SK-N-DZ (cell line): ENCODE data around the gene CRYAA. TPM values are rescaled to one million over a fixed set of nuclear protein-coding genes. Genes with fewer than 3 reads are reported as not detected.
"Not testable (repeated sequence)": the region's sequence is repeated elsewhere in the genome, so short reads cannot be mapped to it uniquely, and the experiment has no call there.

Experiments
- DNase-seq: peaks from one replicate; pipeline ENCODE4 v3.0.0-alpha.2; 2015; ENCODE audit warnings: low spot score
- polyA plus RNA-seq, 2 experiments: library from polyadenylated mRNA; depleted of rRNA; stranded (reverse); fragments of >200 nt; gene quantifications; 2 replicates each; pipeline ENCODE4 v1.2.3, GENCODE V29; 2014

Gene CRYAA
- not detected in 2 replicates for polyA plus RNA-seq (2014; cell fraction: cytosol; rRNA removed)
- polyA plus RNA-seq (2014; cell fraction: nucleus; rRNA removed) = not detected in 2 replicates

- not testable (repeated sequence) for DNase-seq
These were observed at the start of gene CRYAA for GRCh38 chr21:43168708-43169107. CRYAA (plus strand) TSS chr21:43169008; CDS start chr21:43169100, 92 bp downstream.

- not testable (repeated sequence) for DNase-seq
These were observed 38.7 kb upstream of the CRYAA start for GRCh38 chr21:43130094-43130493.

- DNase-seq = not testable (repeated sequence)
These were observed 34.3 kb upstream of the CRYAA start for GRCh38 chr21:43134520-43134919.

- not testable (repeated sequence) for DNase-seq
These were observed 29.9 kb upstream of the CRYAA start for GRCh38 chr21:43138944-43139343.

GRCh38 chr21:43141407-43141806, 27.4 kb upstream of the CRYAA start:
- not testable (repeated sequence) for DNase-seq

GRCh38 chr21:43146637-43147036, 22.2 kb upstream of the CRYAA start:
- not testable (repeated sequence) for DNase-seq

GRCh38 chr21:43147999-43148398, 20.8 kb upstream of the CRYAA start:
- DNase-seq = not testable (repeated sequence)

GRCh38 chr21:43149344-43149743, 19.5 kb upstream of the CRYAA start:
- not testable (repeated sequence) for DNase-seq

- DNase-seq = not testable (repeated sequence)
These were observed 15.2 kb upstream of the CRYAA start for GRCh38 chr21:43153601-43154000.

- not testable (repeated sequence) for DNase-seq
These were observed 9.3 kb upstream of the CRYAA start for GRCh38 chr21:43159279-43160175.

GRCh38 chr21:43161826-43162707, 6.7 kb upstream of the CRYAA start:
- not testable (repeated sequence) for DNase-seq

GRCh38 chr21:43162708-43163205, 6.1 kb upstream of the CRYAA start:
- DNase-seq = not testable (repeated sequence)

GRCh38 chr21:43164823-43165222, 4.0 kb upstream of the CRYAA start:
- not testable (repeated sequence) for DNase-seq

- not testable (repeated sequence) for DNase-seq
These were observed 3.1 kb upstream of the CRYAA start for GRCh38 chr21:43165734-43166133.

GRCh38 chr21:43169230-43169886, 550 bp downstream of the CRYAA start:
- DNase-seq = not testable (repeated sequence)

- not testable (repeated sequence) for DNase-seq
These were observed 1.1 kb downstream of the CRYAA start for GRCh38 chr21:43169891-43170290.

GRCh38 chr21:43172812-43173211, 4.0 kb downstream of the CRYAA start:
- DNase-seq = not testable (repeated sequence)

GRCh38 chr21:43173438-43173837, 4.6 kb downstream of the CRYAA start:
- peak; percentile 34 for DNase-seq

GRCh38 chr21:43173930-43174329, 5.1 kb downstream of the CRYAA start:
- not testable (repeated sequence) for DNase-seq

GRCh38 chr21:43174998-43175397, 6.2 kb downstream of the CRYAA start:
- DNase-seq = not testable (repeated sequence)

- DNase-seq = not testable (repeated sequence)
These were observed 7.8 kb downstream of the CRYAA start for GRCh38 chr21:43176621-43177020.
